GM21723 (cell line): ENCODE measurements around the gene TCF7.

ENCODE experiments used
- ATAC-seq: cut with Tn5 transposase; IDR thresholded peaks from one replicate; pipeline ENCODE4 v1.9.1; 2021; ENCODE audit warnings: mild to moderate bottlenecking, moderate library complexity; ENCODE audit not compliant: unreplicated experiment

Gene TCF7

DNA sequence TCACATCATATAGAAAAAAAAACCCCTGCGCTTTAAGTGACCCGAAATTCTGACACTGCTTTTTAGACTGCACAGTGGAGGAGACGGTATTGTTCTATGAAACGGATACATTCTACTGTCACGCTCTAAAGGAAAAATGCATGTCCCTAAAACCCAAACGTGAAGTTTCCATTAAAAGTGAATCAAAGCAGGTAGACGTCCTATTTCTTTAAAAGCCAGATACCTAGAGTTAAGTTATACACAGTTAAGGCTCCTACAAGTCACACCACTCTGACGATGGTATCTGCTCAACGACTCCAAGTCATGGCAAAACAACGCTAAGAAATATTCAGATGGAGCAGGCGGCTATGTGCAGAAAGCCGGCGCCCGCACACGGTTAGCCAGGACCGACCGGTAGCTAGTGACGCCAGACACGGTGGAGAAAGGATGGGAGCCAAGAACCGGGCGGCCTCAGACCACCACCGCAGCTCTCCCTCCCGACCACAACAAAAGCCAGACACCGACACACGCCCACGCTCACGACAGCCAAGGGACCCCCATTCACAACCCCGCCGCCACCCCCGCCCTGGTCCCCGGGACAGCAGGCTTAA lies 61.5 kb downstream of the TCF7 start:
- ATAC-seq: peak; percentile 29

- ATAC-seq: peak; percentile 81
Measured at GRCh38 chr5:134176511-134177368, 62.3 kb downstream of the TCF7 start, which contains the start of gene SKP1. Gene SKP1, minus strand, starts transcription at chr5:134176950. Its CDS starts 2,928 bp downstream, at chr5:134174022.

DNA sequence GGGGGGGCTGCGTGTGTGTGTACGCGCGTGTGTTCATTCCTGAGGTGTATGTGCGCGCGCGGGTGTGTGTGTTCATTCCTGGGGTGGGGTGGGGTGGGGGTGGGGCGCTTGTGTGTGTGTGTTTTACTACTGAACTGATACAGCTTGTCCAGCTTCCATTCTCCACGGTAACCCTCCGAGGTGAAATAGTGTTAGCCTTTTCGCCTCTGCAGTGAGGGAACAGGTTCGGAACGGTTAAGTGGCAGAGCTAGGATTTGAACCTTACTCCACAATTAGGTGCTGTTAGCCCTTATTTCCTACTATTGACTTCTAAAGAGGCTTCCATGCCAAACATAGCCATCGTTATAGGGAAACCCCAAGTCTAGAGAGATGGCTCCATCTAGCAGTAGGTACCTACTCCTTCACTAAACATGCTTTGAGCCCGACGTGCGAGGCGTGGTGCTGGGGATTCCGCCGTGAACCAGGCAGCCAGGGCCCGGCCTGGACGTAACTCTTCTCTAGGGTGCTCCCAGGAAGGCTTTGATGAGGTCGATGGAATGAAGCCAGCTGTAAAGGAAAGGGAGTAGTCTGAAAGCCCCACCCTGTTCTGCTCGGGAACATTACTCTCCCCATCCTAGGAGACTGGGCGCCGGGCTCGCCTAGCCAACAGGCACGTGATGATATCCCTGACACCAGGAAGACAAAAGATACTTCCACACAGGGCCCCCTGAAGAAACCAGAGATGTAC lies 63.1 kb downstream of the TCF7 start:
- ATAC-seq: no peak

- no peak for ATAC-seq
Measured at GRCh38 chr5:134178096-134178419, 63.6 kb downstream of the TCF7 start.

GRCh38 chr5:134183481-134183880 lies 69.0 kb downstream of the TCF7 start:
- ATAC-seq: no peak

DNA sequence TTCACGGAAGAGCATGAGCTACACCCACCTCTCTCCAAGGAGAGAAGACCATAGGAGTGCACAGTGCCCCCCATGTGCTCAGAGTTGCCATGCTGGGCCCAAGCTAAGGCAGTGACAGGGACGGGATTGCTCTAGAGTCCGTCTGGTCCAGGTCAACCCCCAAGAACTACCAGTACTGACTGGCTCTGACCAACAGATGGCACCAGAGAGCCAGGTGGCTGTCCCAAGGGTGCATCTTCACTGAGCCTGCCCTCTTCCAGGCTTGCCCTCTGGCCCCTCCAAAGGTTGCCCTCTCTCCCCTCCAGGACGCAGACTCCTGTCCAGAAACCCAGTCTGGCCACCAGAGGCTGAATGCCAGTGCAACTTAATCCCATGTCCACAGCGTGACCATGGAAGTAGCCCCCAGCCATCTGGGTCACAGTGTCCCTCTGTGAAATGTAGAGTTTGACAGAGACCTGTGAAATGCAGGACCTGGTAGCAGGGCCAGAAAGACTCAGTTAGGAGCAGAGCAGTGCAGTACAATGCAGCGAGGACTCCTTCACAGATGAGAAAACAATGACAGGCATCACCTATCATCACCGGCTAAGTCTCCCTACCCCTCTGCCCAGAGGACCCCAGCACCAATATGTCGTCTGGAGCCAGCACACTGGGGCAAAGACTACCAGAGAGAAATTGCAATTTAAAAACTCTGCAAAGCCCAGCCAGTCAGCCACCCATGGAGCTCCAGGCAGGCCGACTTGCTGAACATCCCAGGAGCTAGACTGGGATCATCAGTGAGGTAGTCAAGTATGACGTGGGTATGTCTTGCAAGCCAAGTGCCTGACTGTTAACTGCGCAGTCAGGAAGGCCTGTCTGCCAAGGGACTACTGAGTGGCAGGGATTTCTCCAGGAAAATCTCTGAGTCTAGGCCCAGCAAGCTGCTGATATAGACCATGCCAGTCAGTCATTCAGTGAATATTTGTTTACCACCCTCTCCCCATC lies 70.0 kb downstream of the TCF7 start:
- ATAC-seq: peak; percentile 77

DNA sequence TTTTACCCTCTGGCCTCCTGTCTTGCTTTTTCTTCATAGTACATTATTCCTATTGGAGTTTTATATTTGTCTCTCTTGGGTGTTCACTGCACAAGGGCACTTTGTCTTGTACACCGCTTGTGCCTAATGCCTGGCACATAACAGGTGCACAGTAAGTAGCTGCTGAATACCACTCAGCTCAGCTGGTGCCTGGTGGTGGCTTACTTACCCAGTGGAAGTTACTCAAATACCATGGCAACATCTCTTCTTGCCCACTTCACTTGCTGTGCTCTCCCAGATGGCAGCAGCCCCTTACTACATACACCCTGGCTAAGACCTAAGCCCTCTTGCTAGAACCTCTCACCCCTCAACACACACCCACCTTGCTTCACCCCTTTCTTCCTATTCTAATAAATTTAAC lies 73.6 kb downstream of the TCF7 start:
- no peak for ATAC-seq

GRCh38 chr5:134189031-134189430 lies 74.5 kb downstream of the TCF7 start:
- ATAC-seq: no peak

GRCh38 chr5:134195666-134196065 lies 81.2 kb downstream of the TCF7 start:
- no peak for ATAC-seq
